Endothelial cell of umbilical vein (primary cell): ENCODE data around the gene ZFR2. TPM values are rescaled to one million over a fixed set of nuclear protein-coding genes. Genes with fewer than 3 reads are reported as not detected.

Source experiments
- BruUV-seq: library from RNA; stranded (reverse); fragments of 400-500 nt; replicated peaks from 2 replicates; lab custom pipeline; 2021; lab: Mats Ljungman, UMichigan
- CTCF ChIA-PET: fragments of 300-600, 350-600 bp; sonication (Branson Sonifier 250); formaldehyde crosslinking; loops from one replicate; lab custom pipeline; 2021; ENCODE audit warnings: antibody characterized with exemption, inconsistent platforms; lab: Charles Lee
- POLR2A ChIA-PET: fragments of 300-600, 350-600 bp; sonication (Branson Sonifier 250); formaldehyde crosslinking; loops from one replicate; lab custom pipeline; 2021; ENCODE audit warnings: antibody characterized with exemption, inconsistent platforms; lab: Charles Lee
- DNase-seq: peaks from one replicate; pipeline ENCODE4 v3.0.0-alpha.2; 2011; ENCODE audit warnings: low read depth, low spot score
- FAIRE-seq: peaks from 2 replicates; lab custom pipeline; 2011; peaks lifted over from hg19 to GRCh38; lab: Jason Lieb, UNC
- H2AFZ ChIP-seq: 2 replicates; pipeline ENCODE4 v1.6.0; 2012; ENCODE audit warnings: low read depth, low read length, control low read depth, inconsistent platforms
- H3K27ac ChIP-seq: 2 replicates; pipeline ENCODE4 v1.5.1; 2011; ENCODE audit warnings: low read depth, mild to moderate bottlenecking, control low read depth, low read length, moderate library complexity; ENCODE audit not compliant: insufficient read depth
- H3K27me3 ChIP-seq, 2 experiments: 2 replicates each; pipeline versions ENCODE4 v1.6.0 to v1.6.1; 2011; ENCODE audit warnings: low read length in 2 of 2, mixed read lengths in 1 of 2; ENCODE audit not compliant: control insufficient read depth in 2 of 2, insufficient read depth in 2 of 2
- H3K36me3 ChIP-seq, 2 experiments: 2 replicates in 1 of 2; 3 replicates in 1 of 2; pipeline ENCODE4 v1.5.1; 2011; ENCODE audit warnings: low read length in 2 of 2, mild to moderate bottlenecking in 1 of 2, moderate library complexity in 1 of 2; ENCODE audit not compliant: control insufficient read depth in 2 of 2, insufficient read depth in 2 of 2; ENCODE audit errors: extremely low read depth in 1 of 2
- H3K4me1 ChIP-seq: 3 replicates; pipeline ENCODE4 v1.5.1; 2011; ENCODE audit warnings: mild to moderate bottlenecking, low read length; ENCODE audit not compliant: control insufficient read depth, insufficient read depth; ENCODE audit errors: extremely low read depth
- H3K4me2 ChIP-seq: 2 replicates; pipeline ENCODE4 v1.6.1; 2011; ENCODE audit warnings: low read length, control low read depth, mixed read lengths; ENCODE audit not compliant: insufficient read depth
- H3K4me3 ChIP-seq, 3 experiments: fragments of 200-600 bp in 1 of 3; sonication (generic), shearing (Covaris generic) in 1 of 3; replicated peaks in 1 of 3; 2 replicates each; pipeline ENCODE4 v1.5.1; 2011 to 2016; ENCODE audit warnings: control low read depth in 3 of 3, low read length in 3 of 3, mild to moderate bottlenecking in 2 of 3, inconsistent platforms in 1 of 3, low read depth in 1 of 3, moderate library complexity in 1 of 3; ENCODE audit not compliant: insufficient read depth in 1 of 3
- H3K79me2 ChIP-seq: 2 replicates; pipeline ENCODE4 v1.6.0; 2012; ENCODE audit warnings: low read length, inconsistent platforms; ENCODE audit not compliant: control insufficient read depth, insufficient read depth
- H3K9ac ChIP-seq: replicated peaks from 2 replicates; pipeline ENCODE3; 2011; ENCODE audit warnings: low read length, control low read depth; ENCODE audit not compliant: insufficient read depth; ENCODE audit errors: extremely low read depth
- H3K9me1 ChIP-seq: replicated peaks from 3 replicates; pipeline ENCODE4 v1.6.0; 2011; ENCODE audit warnings: mild to moderate bottlenecking, low read length; ENCODE audit not compliant: control insufficient read depth, insufficient read depth; ENCODE audit errors: extremely low read depth
- H3K9me3 ChIP-seq: replicated peaks from 2 replicates; pipeline ENCODE4 v1.5.1; 2012; ENCODE audit warnings: low read length, inconsistent platforms; ENCODE audit not compliant: control insufficient read depth, insufficient read depth
- H4K20me1 ChIP-seq: replicated peaks from 2 replicates; pipeline ENCODE3; 2011; ENCODE audit warnings: mild to moderate bottlenecking, low read length; ENCODE audit not compliant: control insufficient read depth, insufficient read depth; ENCODE audit errors: extremely low read depth
- CTCF ChIP-seq, 2 donors: IDR thresholded peaks; 1 replicate in 1 of 2; 2 replicates in 1 of 2; pipeline ENCODE4 v1.5.1; 2011; ENCODE audit warnings: low read length in 2 of 2, mild to moderate bottlenecking in 2 of 2, moderate library complexity in 2 of 2, control low read depth in 1 of 2, inconsistent platforms in 1 of 2, low read depth in 1 of 2; ENCODE audit not compliant: insufficient read depth in 1 of 2; ENCODE audit errors: extremely low read depth in 1 of 2
- EZH2 ChIP-seq: IDR thresholded peaks from 2 replicates; pipeline ENCODE4 v1.6.1; 2012; ENCODE audit warnings: borderline replicate concordance, low read depth, mild to moderate bottlenecking, moderate library complexity, low read length, inconsistent platforms; ENCODE audit not compliant: severe bottlenecking
- FOS ChIP-seq: IDR thresholded peaks from 2 replicates; pipeline ENCODE4 v1.6.1; 2011; ENCODE audit warnings: mild to moderate bottlenecking, low read length, moderate library complexity, borderline replicate concordance; ENCODE audit not compliant: insufficient read depth
- GATA2 ChIP-seq: IDR thresholded peaks from 2 replicates; pipeline ENCODE4 v1.7.0; 2011; ENCODE audit warnings: low read depth, mild to moderate bottlenecking, moderate library complexity, mixed read lengths, low read length; ENCODE audit not compliant: insufficient read length, insufficient read depth
- JUN ChIP-seq: IDR thresholded peaks from 2 replicates; pipeline ENCODE4 v1.6.1; 2011; ENCODE audit warnings: borderline replicate concordance, low read depth; ENCODE audit not compliant: insufficient read length, insufficient read depth
- MYC ChIP-seq: IDR thresholded peaks from one replicate; pipeline ENCODE4 v1.6.1; 2011; ENCODE audit warnings: mild to moderate bottlenecking, low read depth, low read length
- POLR2A ChIP-seq: IDR thresholded peaks from 2 replicates; pipeline ENCODE4 v1.6.1; 2012; ENCODE audit warnings: low read depth, mild to moderate bottlenecking, control low read depth, low read length
- POLR2AphosphoS5 ChIP-seq: IDR thresholded peaks from 2 replicates; pipeline ENCODE4 v1.6.1; 2012; ENCODE audit warnings: low read depth, mild to moderate bottlenecking, control low read depth, low read length, moderate library complexity; ENCODE audit not compliant: insufficient read depth
- dilution Hi-C: fragments of 300-500 bp; cut with MboI; formaldehyde crosslinking; loops from one replicate; pipeline ENCODE4 v1.15.0; 2019; ENCODE audit warnings: low sequenced_read_pairs; ENCODE audit not compliant: extremely low pct_ligation_motif_present
- intact Hi-C: fragments of 100-400 bp; cut with micrococcal nuclease; formaldehyde crosslinking; loops from one replicate; pipeline ENCODE4 v1.10.0; 2022
- polyA plus RNA-seq, 4 experiments: library from polyadenylated mRNA; depleted of rRNA in 3 of 4; stranded (reverse) in 3 of 4; unstranded in 1 of 4; fragments of >200 nt; gene quantifications; 2 replicates each; pipeline versions ENCODE4 v1.2.1 to v1.2.3, GENCODE V29; 2011 to 2012; ENCODE audit warnings: missing spikeins in 1 of 4
- total RNA-seq: library from RNA; stranded (reverse); gene quantifications from 2 replicates; pipeline ENCODE4 v1.2.3, GENCODE V29; 2021
- TF ChIP-seq, protein P1 (sequence below): IDR thresholded peaks from 2 replicates; pipeline ENCODE4 v1.6.1; 2011; ENCODE audit not compliant: insufficient read depth, insufficient read length

ZFR2 gene
- total and polyA plus RNA-seq, 2 donors (not counting 3 experiments of a cell fraction or from before 2014, with no cell fraction given): not detected

DNA sequence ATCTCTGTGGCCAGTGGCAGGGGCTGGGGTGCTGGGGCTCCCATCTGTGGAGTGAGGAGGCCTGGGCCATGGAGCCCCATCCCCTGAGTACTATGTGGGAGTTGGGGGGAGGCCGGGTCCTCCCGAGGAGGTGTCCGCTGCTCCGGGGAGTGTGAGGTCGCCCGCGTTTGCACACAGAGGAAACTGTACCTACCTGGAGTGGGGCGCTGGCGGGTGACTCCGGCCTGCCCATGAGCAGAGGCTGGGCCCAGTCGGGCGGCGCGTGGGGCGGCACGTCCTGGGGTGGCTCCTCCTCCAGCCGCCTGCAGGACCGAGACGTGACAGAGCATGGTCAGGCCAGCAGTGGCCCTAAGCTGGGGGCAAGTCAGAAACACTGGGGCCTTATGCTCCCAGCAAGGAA lies 48.8 kb downstream of the ZFR2 start:
- dilution Hi-C loops: no loop called here
- CTCF ChIA-PET: interaction anchor here (2.3 kb wide), 1 partner anchor 24 kb away, joined by 5 read pairs; no protein-coding TSS in a partner anchor
- TF ChIP-seq, protein P1, sequence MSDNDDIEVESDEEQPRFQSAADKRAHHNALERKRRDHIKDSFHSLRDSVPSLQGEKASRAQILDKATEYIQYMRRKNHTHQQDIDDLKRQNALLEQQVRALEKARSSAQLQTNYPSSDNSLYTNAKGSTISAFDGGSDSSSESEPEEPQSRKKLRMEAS: no peak
- TF ChIP-seq GATA2 (no peak), JUN (no peak), POLR2AphosphoS5 (no peak), EZH2 (no peak), FOS (no peak), MYC (no peak), POLR2A (no peak), CTCF (IDR thresholded peaks at IDR 0.05; ENCODE audit: extremely low read depth in 1 of 2, insufficient read depth in 1 of 2, low read depth in 1 of 2, low read length in 2 of 2) (no peak)

More for the DNA sequence above, 48.8 kb downstream of the ZFR2 start:
- BruUV-seq: no TSS peak
- no peak overlapping the region for H2AFZ ChIP-seq
- POLR2A ChIA-PET: no interaction called here
- H3K27ac ChIP-seq: no peak overlapping the region
- H3K9ac ChIP-seq: no peak overlapping the region
- no peaks in the 10 kb centered on the region for H3K36me3 ChIP-seq
- H3K27me3 ChIP-seq: no peaks in the 10 kb centered on the region
- intact Hi-C loops: no loop called here
- no peak for FAIRE-seq
- H3K79me2 ChIP-seq: no peaks in the 10 kb centered on the region
- H3K9me3 ChIP-seq: no peaks in the 10 kb centered on the region
- H3K4me3 ChIP-seq: no peak overlapping the region
- DNase-seq: no peak
- no peaks in the 10 kb centered on the region for H3K4me1 ChIP-seq
- no peaks in the 10 kb centered on the region for H4K20me1 ChIP-seq
- H3K4me2 ChIP-seq: no peak overlapping the region
- no peaks in the 10 kb centered on the region for H3K9me1 ChIP-seq
